Measurements from ENCODE around the gene BIRC6.
A peak's percentile ranks its signal among the peaks of the same experiment; 100 is the strongest.
"Not testable (repeated sequence)": the region's sequence is repeated elsewhere in the genome, so short reads cannot be mapped to it uniquely, and the experiment has no call there.

BIRC6 gene

DNA sequence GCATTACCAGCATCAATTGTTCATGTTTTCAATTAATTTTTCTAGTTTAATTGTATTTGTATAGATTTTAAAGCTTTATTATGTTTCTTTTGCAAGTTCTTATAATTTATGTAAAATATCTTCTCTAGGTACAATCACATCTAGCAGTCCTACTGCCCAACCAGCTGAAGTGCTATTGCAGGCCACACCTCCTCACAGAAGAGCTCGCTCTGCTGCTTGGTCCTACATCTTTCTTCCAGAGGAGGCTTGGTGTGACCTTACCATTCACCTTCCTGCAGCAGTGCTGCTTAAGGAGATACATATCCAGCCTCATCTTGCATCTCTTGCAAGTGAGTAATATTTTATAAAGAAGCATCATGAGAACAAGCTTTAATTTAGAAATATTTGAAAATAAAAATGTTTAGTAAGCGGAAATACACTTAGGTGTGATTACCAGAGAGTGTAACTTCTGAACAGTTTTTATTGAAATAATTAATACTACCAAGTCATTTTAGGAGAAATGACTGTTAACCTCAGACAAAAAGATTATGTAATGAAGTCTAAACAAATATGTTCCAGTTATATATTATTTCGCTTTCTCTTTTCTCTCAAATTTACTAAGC lies 148.2 kb downstream of the BIRC6 start:
- DNase-seq (ENCODE audit: low spot score): no peak

DNA sequence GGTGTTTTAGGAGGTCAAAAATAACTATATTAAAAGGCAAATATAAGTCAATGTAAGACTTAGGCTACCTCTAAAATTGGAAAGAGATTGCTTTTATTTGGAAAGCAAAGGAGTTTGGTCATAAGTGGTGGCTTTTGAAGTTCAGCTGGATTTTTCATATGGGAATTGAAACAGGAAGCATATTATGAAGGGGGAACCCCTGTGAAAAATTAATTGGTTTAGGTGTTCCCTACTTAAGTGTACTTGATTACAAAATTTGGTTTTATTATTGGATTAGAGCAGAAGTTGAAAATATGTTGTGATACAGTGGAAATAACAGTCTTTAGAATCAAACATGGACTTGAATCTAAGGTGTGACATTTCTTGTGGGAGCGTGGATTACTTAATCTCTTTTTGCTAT lies 149.6 kb downstream of the BIRC6 start:
- DNase-seq (ENCODE audit: low spot score): no peak

GRCh38 chr2:32514946-32515345 lies 158.1 kb downstream of the BIRC6 start:
- no peak for DNase-seq (ENCODE audit: low spot score)

DNA sequence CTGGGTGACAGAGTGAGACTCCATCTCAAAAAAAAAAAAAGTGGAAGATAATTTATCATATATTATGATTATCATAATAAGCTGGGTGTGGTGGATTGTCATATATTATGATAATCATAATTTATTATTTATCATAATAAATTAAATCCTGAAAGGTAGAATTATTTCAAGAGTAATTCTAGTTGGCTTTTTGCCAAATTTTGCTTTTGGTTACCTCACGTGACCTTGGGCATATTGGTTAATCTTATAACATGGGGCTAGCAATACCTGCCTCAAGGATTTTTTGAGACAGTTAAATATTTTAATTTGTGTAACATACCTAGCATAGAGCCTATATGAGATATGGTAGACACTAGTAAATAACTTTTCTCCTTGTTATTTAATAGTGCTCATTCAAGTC lies 159.7 kb downstream of the BIRC6 start:
- no peak for DNase-seq (ENCODE audit: low spot score)

DNA sequence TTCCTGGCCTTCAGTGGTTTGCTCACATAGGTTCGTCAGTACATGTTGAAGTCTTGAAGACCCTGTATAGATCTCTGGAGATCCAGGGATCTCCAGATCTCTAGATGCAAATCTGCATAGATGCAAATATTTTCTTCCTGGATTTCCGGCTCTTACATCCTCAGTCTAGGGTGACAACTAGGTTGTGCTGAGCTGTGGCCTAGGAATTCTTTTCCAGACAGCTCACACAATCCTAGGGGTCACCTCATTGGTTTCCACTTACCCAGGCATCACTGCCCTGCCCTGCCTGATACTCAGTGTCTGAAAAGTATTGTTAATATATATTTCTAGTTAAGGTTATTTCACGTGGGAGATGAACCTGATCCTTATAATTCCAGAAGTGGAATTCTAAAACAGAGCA lies 165.9 kb downstream of the BIRC6 start:
- no peak for DNase-seq (ENCODE audit: low spot score)

DNA sequence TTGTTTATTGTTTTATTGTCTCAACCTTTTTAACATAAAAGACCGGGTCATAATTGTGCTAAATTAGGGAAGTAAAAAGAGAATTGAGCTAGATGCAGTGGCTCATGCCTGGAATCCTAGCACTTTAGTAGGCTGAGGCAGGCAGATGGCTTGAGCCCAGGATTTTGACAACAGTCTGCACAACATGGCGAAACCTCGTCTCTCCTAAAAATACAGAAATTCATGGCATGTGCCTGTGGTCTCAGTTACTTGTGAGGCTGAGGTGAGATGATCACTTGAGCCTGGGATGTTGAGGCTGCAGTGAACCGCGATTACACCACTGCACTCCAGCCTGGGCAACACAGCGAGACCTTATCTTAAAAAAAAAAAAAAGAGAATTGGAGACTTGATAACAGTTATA lies 166.9 kb downstream of the BIRC6 start:
- no peak for DNase-seq (ENCODE audit: low spot score)

DNA sequence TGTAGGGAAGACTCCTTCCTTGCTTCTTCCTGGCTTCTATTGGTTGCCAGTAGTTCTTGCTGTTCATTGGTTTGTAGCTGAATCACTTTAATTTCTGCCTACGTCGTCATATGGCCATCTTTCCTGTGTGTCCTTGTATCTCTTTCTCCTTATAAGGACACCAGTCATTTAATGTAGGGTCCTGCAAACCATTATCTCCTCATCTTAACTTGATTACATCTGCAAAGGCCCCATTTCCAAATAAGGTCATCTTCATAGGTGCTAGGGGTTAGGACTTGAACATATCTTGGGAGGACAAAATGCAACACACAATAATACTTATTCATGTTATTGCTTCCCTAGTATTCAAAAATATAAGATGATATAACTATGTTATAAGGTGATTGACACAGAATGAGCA lies 175.5 kb downstream of the BIRC6 start:
- DNase-seq (ENCODE audit: low spot score): no peak

- DNase-seq (ENCODE audit: low spot score): no peak
Measured at GRCh38 chr2:32532961-32533360, 176.1 kb downstream of the BIRC6 start.

- no peak for DNase-seq (ENCODE audit: low spot score)
Measured at GRCh38 chr2:32534831-32535230, 178.0 kb downstream of the BIRC6 start.

GRCh38 chr2:32538735-32539134 lies 181.9 kb downstream of the BIRC6 start:
- DNase-seq (ENCODE audit: low spot score): no peak

GRCh38 chr2:32552483-32552882 lies 195.7 kb downstream of the BIRC6 start:
- DNase-seq (ENCODE audit: low spot score): not testable (repeated sequence)

- DNase-seq (ENCODE audit: low spot score): peak; percentile 58
Measured at GRCh38 chr2:32553829-32554432, 197.1 kb downstream of the BIRC6 start.

DNA sequence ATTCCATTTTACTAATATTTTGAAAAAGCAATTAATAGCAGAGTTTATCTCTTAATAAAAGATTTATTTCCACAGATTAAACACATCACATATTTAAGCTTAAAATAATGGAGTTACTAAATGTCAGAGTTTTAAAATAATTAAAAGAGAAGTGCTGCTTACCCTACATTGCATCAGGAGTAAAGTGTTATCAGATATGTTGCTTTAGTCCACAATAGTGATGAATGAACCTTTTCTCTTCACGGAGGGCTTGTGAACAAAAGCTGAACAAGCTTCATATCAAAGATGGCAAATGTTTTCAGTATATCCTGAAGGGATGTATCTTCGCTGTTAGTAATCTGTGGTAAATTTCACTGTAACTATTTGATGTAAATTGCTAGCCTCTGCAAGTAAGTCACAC lies 201.7 kb downstream of the BIRC6 start:
- no peak for DNase-seq (ENCODE audit: low spot score)

DNA sequence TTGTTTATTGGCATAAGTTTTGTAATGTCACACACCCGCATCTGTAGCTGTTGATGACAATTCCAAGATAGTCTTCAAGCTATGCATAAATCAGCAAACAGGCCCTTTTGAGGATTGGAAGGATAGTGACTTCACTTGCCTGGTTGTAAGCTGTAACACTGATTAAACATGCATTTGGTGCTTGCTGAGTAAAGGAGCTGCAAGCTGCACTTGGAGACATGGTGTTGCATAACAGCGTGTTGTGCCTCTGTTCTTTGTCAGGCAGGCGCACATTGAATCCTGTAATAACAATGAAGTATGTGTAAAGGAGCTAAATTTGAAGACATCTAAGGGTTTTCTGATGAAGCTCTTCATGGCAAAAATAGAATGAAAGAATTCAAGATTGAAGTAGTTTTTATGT lies 202.3 kb downstream of the BIRC6 start:
- no peak for DNase-seq (ENCODE audit: low spot score)

- no peak for DNase-seq (ENCODE audit: low spot score)
Measured at GRCh38 chr2:32562906-32563305, 206.1 kb downstream of the BIRC6 start.

GRCh38 chr2:32564417-32565035 lies 207.7 kb downstream of the BIRC6 start:
- no peak for DNase-seq (ENCODE audit: low spot score)

GRCh38 chr2:32565902-32566301 lies 209.1 kb downstream of the BIRC6 start:
- DNase-seq (ENCODE audit: low spot score): no peak

DNA sequence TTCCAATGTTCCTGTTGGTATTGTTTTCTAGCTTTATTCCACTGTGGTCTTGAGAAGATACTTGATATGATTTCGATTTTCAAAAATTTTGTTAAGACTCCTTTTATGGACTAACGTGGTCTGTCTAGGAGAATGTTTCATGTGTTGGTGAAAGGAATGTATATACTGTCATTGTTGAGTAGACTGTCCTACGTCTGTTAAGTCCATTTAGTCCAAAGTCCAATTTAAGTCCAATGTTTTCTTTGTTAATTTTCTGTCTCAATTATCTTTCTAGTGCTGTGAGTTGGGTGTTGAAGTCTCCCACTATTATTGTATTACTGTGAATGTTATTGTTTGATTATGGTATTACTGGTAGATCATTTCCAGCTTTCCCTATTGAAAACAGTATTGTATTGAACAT lies 215.2 kb downstream of the BIRC6 start:
- DNase-seq (ENCODE audit: low spot score): no peak

DNA sequence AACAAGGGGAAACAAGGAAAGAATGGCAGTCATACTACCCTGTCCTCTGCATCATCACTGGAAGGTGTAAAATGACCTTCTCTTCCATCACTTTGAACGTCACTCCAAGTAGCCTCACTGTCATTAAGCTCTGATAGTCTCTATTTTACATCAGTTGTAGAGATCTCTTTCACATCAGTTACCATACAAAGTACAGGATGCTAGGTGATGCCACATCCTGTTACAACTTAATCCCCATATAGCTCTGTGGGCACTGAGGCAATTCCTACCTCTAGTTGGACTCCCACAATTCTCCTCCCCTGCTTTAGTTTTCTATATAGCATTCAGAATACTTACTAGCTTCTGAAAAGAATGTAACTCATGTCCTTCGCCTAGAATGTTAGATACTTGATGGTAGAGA lies 215.9 kb downstream of the BIRC6 start:
- DNase-seq (ENCODE audit: low spot score): no peak

DNA sequence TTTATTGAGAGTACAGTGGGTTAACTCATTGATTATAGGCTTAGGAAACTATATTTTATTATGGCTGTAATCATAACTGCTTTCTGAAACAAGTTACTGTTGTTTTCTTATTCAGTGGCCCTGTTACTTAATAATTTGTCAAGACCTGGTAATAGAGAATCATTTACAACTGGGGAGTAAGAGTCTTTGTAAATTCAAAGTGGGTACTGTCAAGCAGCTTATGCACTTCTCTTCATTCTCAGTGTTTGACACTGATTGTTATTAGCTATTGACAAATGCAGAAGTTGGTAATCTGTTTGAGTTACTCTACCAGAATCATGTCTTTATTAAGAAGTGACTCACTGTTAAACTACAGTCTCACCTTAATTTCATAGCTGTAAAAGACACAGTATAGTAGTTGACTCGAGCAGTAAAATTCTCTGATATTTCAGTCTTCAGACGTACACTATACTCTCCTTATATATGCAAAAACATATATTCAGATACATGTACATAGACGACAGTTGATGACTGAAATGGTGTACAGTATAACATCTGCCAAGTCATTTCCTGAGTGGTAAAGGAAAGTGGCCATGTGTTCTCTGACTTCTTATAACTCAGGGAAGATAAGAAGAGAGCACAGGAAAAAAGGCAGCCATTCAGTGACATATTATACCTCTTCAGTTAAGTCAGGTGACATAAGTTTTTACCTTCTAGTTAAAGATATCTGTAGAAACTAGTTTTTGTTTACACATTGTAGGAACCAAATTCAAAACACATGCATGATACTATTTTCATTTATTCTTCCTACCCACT lies 235.0 kb downstream of the BIRC6 start:
- DNase-seq (ENCODE audit: low spot score): no peak

GRCh38 chr2:32594573-32594972 lies 237.8 kb downstream of the BIRC6 start:
- no peak for DNase-seq (ENCODE audit: low spot score)

- no peak for DNase-seq (ENCODE audit: low spot score)
Measured at GRCh38 chr2:32611366-32611765, 254.5 kb downstream of the BIRC6 start.

DNA sequence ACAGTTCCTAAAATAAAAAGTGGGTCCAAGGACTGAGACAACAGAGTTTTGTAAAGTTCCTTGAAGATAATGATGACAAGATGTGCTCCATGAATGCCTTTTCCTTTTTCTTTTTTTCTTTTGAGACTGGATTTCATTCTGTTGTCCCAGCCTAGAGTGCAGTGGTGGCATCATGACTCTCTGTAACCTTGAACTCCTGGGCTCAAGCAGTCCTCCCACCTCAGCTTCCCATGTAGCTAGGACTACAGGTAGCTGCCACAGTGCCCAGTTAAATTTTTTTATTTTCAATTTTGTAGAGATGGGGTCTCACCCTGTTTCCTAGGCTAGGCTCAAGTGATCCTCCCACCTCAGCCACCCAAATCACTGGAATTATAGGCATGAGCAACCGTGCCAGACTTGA lies 254.9 kb downstream of the BIRC6 start:
- no peak for DNase-seq (ENCODE audit: low spot score)

Measured in germinal center (tissue), 1 donor.